Measurements from ENCODE around the gene JAK1. TPM values are rescaled to one million over a fixed set of nuclear protein-coding genes. Genes with fewer than 3 reads are reported as not detected.

Gene JAK1
- total and polyA plus RNA-seq, 2 of the 8 experiments (the other 6 are each of a cell fraction or from before 2014, with no cell fraction given): 7.8 to 24.5 TPM

DNA sequence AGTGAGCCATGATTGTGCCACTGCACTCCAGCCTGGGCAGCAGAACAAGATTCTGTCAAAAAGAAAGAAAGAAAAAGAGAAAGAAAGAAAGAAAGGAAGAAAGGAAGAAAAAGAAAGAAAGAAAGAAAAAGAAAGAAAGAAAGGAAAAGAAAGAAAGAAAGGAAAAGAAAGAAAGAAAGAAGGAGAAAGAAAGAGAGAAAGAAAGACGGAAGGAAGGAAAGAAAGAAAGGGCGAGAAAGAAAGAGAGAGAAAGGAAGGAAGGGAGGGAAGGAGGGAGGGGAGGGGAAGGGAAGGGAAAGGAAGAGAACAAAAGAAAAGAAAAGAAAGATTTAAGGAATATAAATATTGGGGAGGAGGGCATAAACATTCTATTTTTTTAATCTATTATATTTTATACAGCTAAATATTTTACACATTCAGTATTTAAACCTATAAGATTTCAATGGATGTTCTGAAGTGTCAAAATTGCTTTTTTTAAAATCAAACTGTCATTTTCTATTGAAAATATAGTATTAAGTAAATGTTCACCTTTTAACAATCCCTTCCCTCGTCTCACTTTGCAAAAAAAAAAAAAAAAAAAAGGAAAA is 6.8 kb upstream of the JAK1 start:
- H2AFZ ChIP-seq (ENCODE audit: low read length): no peak overlapping the region
- no peaks in the 10 kb centered on the region for H3K9me3 ChIP-seq (ENCODE audit: insufficient read depth in 2 of 2, low read depth in 1 of 2, low read length in 1 of 2)
- no peaks in the 10 kb centered on the region for H3K36me3 ChIP-seq (ENCODE audit: control insufficient read depth in 2 of 4, insufficient read depth in 4 of 4, low read length in 3 of 4)
- no peak overlapping the region for H3K56ac ChIP-seq (replicated peaks; ENCODE audit: insufficient read length, low read depth, low read length)
- H3K9ac ChIP-seq (replicated peaks in 1 of 4; ENCODE audit: extremely low read depth in 1 of 4, low read depth in 3 of 4, low read length in 3 of 4): no peak overlapping the region
- no peak for DNase-seq (ENCODE audit: low read depth in 1 of 2, low spot score in 2 of 2)
- H2BK5ac ChIP-seq (ENCODE audit: low read depth, low read length): no peak overlapping the region
- CTCF ChIA-PET (ENCODE audit: partially characterized antibody): interaction anchor here (1.4 kb wide), 1 partner anchor 9 kb away, joined by 4 read pairs; no protein-coding TSS in a partner anchor
- H3K27me3 ChIP-seq (replicated peaks in 1 of 4; ENCODE audit: control insufficient read depth in 3 of 4, extremely low read depth in 1 of 4, insufficient read depth in 3 of 4, low read length in 3 of 4): no peaks in the 10 kb centered on the region
- peaks cover 0 to 9% (median 0%) of the 10 kb centered on the region in 4 experiments; a peak in 2 of 7 replicates for H3K4me1 ChIP-seq (replicated peaks in 1 of 4; ENCODE audit: control insufficient read depth in 3 of 4, insufficient read depth in 4 of 4, low read length in 3 of 4)
- no peak overlapping the region for H4K91ac ChIP-seq (replicated peaks; ENCODE audit: insufficient read length, low read length)
- H2BK20ac ChIP-seq (ENCODE audit: low read length): no peak overlapping the region
- H3K4ac ChIP-seq (replicated peaks; ENCODE audit: insufficient read length, low read depth, low read length): no peak overlapping the region
- POLR2A ChIA-PET (ENCODE audit: partially characterized antibody): no interaction called here
- H3K79me1 ChIP-seq (ENCODE audit: low read depth, low read length): no peaks in the 10 kb centered on the region
- no peak overlapping the region for H2AK5ac ChIP-seq (ENCODE audit: low read depth, low read length)
- no peaks in the 10 kb centered on the region for H4K20me1 ChIP-seq (replicated peaks in 1 of 2; ENCODE audit: control insufficient read depth in 1 of 2, insufficient read depth in 2 of 2, low read length in 2 of 2)
- no peak overlapping the region for H2BK12ac ChIP-seq (ENCODE audit: low read depth, low read length)
- H3K4me3 ChIP-seq (ENCODE audit: extremely low read depth in 1 of 4, insufficient read depth in 2 of 4, low read depth in 3 of 4, low read length in 4 of 4): no peak overlapping the region
- H3K4me2 ChIP-seq (ENCODE audit: insufficient read depth in 1 of 2, low read depth in 2 of 2, low read length in 2 of 2): no peak overlapping the region
- no peak overlapping the region for H4K8ac ChIP-seq (ENCODE audit: extremely low read depth, insufficient read depth, low read length)
- H4K5ac ChIP-seq (ENCODE audit: insufficient read length, low read depth, low read length): no peak overlapping the region
- no peak overlapping the region for H2BK120ac ChIP-seq (replicated peaks; ENCODE audit: low read depth, low read length)
- FAIRE-seq: no peak
- no peak overlapping the region for H3K18ac ChIP-seq (ENCODE audit: extremely low read depth, low read length)
- H2BK15ac ChIP-seq (ENCODE audit: low read length): no peak overlapping the region
- H3K23ac ChIP-seq (ENCODE audit: insufficient read length): no peak overlapping the region
- H3K23me2 ChIP-seq (ENCODE audit: low read depth, low read length): no peaks in the 10 kb centered on the region; the same call in 1 of the 2 replicates
- TF ChIP-seq SRF (IDR thresholded peaks at IDR 0.05; ENCODE audit: low read depth, low read length): no peak
- TF ChIP-seq RNF2 (IDR thresholded peaks at IDR 0.05; ENCODE audit: borderline replicate concordance, low read depth, low read length, missing control alignments, poor library complexity, severe bottlenecking): no peak
- TF ChIP-seq GABPA (IDR thresholded peaks at IDR 0.05; ENCODE audit: borderline replicate concordance, insufficient read depth, low read length): no peak
- no peak for TF ChIP-seq EGR1 (IDR thresholded peaks at IDR 0.05; ENCODE audit: borderline replicate concordance, low read depth, low read length)
- TF ChIP-seq, protein P1, sequence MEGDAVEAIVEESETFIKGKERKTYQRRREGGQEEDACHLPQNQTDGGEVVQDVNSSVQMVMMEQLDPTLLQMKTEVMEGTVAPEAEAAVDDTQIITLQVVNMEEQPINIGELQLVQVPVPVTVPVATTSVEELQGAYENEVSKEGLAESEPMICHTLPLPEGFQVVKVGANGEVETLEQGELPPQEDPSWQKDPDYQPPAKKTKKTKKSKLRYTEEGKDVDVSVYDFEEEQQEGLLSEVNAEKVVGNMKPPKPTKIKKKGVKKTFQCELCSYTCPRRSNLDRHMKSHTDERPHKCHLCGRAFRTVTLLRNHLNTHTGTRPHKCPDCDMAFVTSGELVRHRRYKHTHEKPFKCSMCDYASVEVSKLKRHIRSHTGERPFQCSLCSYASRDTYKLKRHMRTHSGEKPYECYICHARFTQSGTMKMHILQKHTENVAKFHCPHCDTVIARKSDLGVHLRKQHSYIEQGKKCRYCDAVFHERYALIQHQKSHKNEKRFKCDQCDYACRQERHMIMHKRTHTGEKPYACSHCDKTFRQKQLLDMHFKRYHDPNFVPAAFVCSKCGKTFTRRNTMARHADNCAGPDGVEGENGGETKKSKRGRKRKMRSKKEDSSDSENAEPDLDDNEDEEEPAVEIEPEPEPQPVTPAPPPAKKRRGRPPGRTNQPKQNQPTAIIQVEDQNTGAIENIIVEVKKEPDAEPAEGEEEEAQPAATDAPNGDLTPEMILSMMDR (IDR thresholded peaks at IDR 0.05; ENCODE audit: control extremely low read depth in 1 of 3, insufficient read depth in 1 of 3, low read depth in 1 of 3, low read length in 3 of 3): no peak
- TF ChIP-seq SIRT6 (IDR thresholded peaks at IDR 0.05; ENCODE audit: low read length): no peak
- TF ChIP-seq TAF7 (optimal IDR thresholded peaks at IDR 0.05; ENCODE audit: borderline replicate concordance, low read depth, low read length): no peak
- TF ChIP-seq BCL11A (IDR thresholded peaks at IDR 0.05; ENCODE audit: low read depth in 2 of 2, low read length in 2 of 2): no peak
- WGBS, 2 experiments (ENCODE audit: extremely low coverage in 1 of 2, insufficient coverage in 1 of 2, insufficient read length in 1 of 2, insufficient replicate concordance in 2 of 2, low coverage in 1 of 2, low lambda C conversion rate in 2 of 2, missing lambda C conversion rate in 1 of 2): 79% methylated on average over 3 of the region's 3 CpGs; no CpG with 5 or more reads in 1 of the 2 experiments
- H3K79me2 ChIP-seq (ENCODE audit: control insufficient read depth in 1 of 2, insufficient read depth in 2 of 2, low read length in 2 of 2): no peaks in the 10 kb centered on the region
- no peak overlapping the region for H3K27ac ChIP-seq (ENCODE audit: low read depth, low read length)
- no peak overlapping the region for H3K14ac ChIP-seq (ENCODE audit: insufficient read length)

All from H1 (cell line).